ENCODE data around the gene PCDH15.

Gene PCDH15

DNA sequence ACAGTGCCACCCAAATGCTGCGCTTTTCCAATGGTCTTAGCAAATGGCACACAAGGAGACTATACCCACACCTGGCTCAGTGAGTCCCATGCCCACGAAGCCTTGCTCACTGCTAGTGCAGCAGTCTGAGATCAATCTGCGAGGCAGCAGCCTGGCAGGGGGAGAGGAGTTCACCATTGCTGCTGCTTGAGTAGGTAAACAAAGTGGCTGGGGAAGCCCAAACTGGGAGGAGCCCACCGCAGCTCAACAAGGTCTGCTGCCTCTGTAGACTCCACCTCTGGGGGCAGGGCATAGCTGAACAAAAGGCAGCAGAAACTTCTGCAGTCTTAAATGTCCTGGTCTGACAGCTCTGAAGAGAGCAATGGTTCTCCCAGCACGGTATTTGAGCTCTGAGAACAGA is 891.2 kb downstream of the PCDH15 start:
- no peaks in the 10 kb centered on the region for H3K36me3 ChIP-seq
- H3K4me3 ChIP-seq (ENCODE audit: low read depth, low read length) = no peak overlapping the region
- DNase-seq = no peak
- no peaks in the 10 kb centered on the region for H3K9me3 ChIP-seq (ENCODE audit: severe bottlenecking)
- TF ChIP-seq, protein P1, sequence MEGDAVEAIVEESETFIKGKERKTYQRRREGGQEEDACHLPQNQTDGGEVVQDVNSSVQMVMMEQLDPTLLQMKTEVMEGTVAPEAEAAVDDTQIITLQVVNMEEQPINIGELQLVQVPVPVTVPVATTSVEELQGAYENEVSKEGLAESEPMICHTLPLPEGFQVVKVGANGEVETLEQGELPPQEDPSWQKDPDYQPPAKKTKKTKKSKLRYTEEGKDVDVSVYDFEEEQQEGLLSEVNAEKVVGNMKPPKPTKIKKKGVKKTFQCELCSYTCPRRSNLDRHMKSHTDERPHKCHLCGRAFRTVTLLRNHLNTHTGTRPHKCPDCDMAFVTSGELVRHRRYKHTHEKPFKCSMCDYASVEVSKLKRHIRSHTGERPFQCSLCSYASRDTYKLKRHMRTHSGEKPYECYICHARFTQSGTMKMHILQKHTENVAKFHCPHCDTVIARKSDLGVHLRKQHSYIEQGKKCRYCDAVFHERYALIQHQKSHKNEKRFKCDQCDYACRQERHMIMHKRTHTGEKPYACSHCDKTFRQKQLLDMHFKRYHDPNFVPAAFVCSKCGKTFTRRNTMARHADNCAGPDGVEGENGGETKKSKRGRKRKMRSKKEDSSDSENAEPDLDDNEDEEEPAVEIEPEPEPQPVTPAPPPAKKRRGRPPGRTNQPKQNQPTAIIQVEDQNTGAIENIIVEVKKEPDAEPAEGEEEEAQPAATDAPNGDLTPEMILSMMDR (IDR thresholded peaks at IDR 0.05; ENCODE audit: low read depth, low read length) = no peak
- no peaks in the 10 kb centered on the region for H3K27me3 ChIP-seq (ENCODE audit: insufficient read depth, low read depth, severe bottlenecking)
- H3K27ac ChIP-seq = no peak overlapping the region

DNA sequence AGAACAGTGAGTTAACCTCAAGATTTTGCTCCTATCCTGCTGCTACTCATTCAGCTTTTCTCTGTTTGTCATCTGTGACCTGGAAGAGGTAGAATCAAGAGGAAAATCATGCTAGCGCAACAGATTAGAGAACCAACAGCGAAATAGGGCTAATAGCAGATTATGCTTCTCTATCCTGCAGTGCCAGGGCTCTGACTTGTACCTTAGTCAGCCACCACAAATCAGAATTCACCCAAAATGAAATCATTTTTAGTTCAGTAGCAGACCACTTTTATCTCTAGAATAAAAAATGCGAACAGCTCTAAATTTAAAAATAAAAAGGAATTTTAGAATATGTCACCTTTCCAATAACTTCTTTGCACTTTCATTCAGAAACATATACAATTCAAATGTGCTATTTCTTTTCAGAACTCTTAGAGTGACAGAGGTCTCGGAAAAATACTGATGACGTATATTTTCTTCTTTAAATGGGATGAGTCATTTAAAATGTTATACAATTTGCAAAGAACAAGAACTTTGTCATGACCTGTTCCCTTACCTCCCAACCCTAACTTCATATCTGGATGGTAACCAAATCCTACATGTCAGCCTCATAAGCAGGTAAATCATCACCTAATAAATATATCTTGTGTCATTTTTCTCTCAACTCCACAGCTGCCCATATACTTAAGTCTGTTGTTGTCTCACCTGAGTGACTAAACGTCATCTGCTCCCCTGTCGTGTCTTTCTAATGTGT is 896.4 kb downstream of the PCDH15 start:
- DNase-seq = no peak
- Histone ChIP-seq H3K4me3 (ENCODE audit: low read depth, low read length) (no peak overlapping the region), H3K9me3 (ENCODE audit: severe bottlenecking) (no peaks in the 10 kb centered on the region), H3K27ac (no peak overlapping the region), H3K36me3 (no peaks in the 10 kb centered on the region), H3K27me3 (ENCODE audit: insufficient read depth, low read depth, severe bottlenecking) (no peaks in the 10 kb centered on the region)
- TF ChIP-seq, protein P1 (IDR thresholded peaks at IDR 0.05; ENCODE audit: low read depth, low read length) = no peak

DNA sequence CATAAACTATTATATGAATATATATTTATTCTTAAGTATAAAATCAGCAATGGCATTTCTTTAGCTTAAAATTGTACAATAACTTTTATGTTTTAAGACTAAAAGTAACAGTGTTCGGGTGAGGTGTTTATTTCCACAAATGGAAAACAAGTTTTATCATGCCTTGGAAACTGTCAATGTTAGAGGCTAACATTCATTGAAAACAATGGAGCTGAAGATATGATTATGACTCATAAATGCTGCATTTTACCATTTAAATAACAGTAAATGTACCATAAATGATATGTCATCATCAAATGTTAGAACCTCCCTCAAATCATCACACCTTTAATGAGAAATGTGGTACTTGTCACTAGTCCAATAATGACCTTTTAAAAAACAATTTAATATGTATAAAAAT is 897.3 kb downstream of the PCDH15 start:
- H3K27ac ChIP-seq = no peak overlapping the region
- no peak for DNase-seq
- TF ChIP-seq, protein P1 (IDR thresholded peaks at IDR 0.05; ENCODE audit: low read depth, low read length) = no peak
- no peaks in the 10 kb centered on the region for H3K36me3 ChIP-seq
- H3K4me3 ChIP-seq (ENCODE audit: low read depth, low read length) = no peak overlapping the region
- H3K27me3 ChIP-seq (ENCODE audit: insufficient read depth, low read depth, severe bottlenecking) = no peaks in the 10 kb centered on the region
- H3K9me3 ChIP-seq (ENCODE audit: severe bottlenecking) = no peaks in the 10 kb centered on the region

DNA sequence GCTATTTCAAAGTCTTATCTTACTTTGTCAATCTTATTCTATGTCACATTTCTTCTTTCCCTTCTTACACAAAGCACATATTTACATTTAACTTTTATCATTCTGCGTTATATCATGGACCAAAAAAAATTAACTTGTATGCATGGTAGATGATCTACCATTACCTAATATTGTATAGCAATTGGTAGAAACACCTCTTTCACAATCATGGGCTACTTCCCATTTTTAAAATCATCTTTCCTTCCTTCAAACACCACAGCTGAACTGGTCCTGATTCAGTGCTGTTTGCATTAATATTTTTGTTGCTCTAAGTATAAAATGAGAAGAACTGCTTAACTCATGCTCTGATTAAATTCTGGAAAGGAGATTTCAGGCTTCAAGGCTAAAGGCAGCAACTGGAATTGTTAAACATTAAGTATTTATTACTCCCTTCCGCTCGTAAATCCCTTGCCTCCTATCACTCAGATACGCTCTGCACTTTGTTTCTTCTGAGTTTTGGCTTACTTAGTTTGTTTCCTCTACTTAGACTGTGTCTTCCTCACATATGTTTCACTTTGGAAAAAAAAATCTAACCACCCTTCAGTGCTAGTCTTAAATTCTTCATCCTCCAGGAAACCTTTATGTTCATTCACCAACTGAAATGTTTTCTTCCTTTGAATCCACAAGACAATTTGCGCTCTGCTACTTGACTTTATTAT is 901.4 kb downstream of the PCDH15 start:
- no peaks in the 10 kb centered on the region for H3K36me3 ChIP-seq
- H3K27me3 ChIP-seq (ENCODE audit: insufficient read depth, low read depth, severe bottlenecking) = no peaks in the 10 kb centered on the region
- TF ChIP-seq, protein P1 (IDR thresholded peaks at IDR 0.05; ENCODE audit: low read depth, low read length) = no peak
- no peak overlapping the region for H3K4me3 ChIP-seq (ENCODE audit: low read depth, low read length)
- H3K27ac ChIP-seq = no peak overlapping the region
- H3K9me3 ChIP-seq (ENCODE audit: severe bottlenecking) = no peaks in the 10 kb centered on the region
- no peak for DNase-seq

DNA sequence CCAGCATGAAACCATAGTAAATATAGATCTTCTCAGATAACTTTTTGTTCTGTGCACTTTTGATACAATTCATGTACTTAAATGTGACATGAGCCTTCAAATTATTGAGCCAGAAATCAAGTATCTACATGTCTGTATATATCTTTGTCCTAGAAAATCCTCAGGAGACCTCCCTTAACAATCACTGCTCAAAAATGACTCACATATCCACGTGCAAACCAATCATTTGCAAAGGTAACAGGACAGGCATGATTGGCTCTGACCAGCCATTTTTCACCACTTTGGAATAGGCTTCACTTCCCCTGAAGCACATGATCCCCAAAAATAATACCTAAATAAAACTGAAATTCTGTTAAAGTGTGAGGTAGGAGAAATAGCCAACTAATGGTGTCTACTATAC is 902.5 kb downstream of the PCDH15 start:
- no peak overlapping the region for H3K27ac ChIP-seq
- H3K27me3 ChIP-seq (ENCODE audit: insufficient read depth, low read depth, severe bottlenecking) = no peaks in the 10 kb centered on the region
- no peaks in the 10 kb centered on the region for H3K36me3 ChIP-seq
- TF ChIP-seq, protein P1 (IDR thresholded peaks at IDR 0.05; ENCODE audit: low read depth, low read length) = no peak
- no peaks in the 10 kb centered on the region for H3K9me3 ChIP-seq (ENCODE audit: severe bottlenecking)
- DNase-seq = no peak
- H3K4me3 ChIP-seq (ENCODE audit: low read depth, low read length) = no peak overlapping the region
